Retinal pigment epithelial cell (primary cell): Measurements from ENCODE around the gene PURA.
A peak's percentile ranks its signal among the peaks of the same experiment; 100 is the strongest.

Source experiments
- DNase-seq: peaks from one replicate; pipeline ENCODE4 v3.0.0-alpha.2; 2010; ENCODE audit warnings: low read depth
- H3K4me3 ChIP-seq: 2 replicates; pipeline ENCODE4 v1.5.1; 2011; ENCODE audit warnings: mild to moderate bottlenecking, low read length, control low read depth, moderate library complexity
- CTCF ChIP-seq: conservative IDR thresholded peaks from 2 replicates; pipeline ENCODE4 v1.5.1; 2011; ENCODE audit warnings: low read depth, low read length, control low read depth, inconsistent platforms

The PURA gene

DNA sequence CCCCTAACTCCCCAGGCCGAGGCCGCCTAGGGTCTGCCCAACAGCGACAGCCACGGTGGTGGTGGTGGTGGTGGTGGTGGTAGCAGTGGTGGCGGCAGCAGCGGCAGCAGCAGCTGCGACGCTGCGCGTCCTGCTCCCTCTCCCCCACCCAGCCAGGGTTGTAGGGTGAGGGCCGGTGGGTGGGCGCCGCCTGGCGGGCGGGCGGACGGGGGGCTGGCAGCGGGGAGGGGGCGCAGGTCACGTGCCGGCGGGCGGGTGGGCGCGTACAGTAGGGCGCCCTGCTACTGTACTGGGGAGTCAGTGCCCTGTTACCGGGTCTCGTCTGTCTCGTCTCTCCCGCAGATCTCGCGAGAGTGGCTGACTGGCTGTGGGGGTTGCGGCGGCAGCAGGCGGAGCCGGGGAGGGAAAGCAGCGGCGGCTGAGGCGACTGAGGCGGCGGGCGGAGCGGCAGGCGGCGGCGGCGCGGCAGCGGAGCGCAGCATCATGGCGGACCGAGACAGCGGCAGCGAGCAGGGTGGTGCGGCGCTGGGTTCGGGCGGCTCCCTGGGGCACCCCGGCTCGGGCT, at the start of gene PURA:
Gene PURA, plus strand, starts transcription at position 411 of the 565 bp plus-strand sequence. Its CDS starts 73 bp downstream, at position 484.
- peak; percentile 72 for DNase-seq
- H3K4me3 ChIP-seq = peak within 1 kb of the TSS; percentile 70
- TF ChIP-seq CTCF = no peak

DNA sequence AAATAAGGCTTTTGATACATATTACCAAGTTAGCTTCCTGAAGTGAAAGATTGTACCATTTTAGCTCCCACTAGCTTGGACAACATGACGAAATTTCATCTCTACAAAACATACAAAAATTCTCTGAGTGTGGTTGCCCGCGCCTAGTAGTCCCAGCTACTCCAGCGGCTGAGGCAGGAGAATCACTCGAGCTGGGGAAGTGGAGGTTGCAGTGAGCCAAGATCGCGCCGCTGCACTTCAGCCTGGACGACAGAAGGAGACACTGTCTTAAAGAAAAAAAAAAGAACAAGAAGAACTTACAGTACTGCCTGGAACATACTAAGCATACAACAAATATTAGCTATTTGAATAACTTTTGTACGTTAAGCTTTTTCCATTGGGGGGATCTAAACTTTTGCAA, 41.1 kb upstream of the PURA start:
- TF ChIP-seq CTCF = no peak
- DNase-seq = no peak
- no peak overlapping the region for H3K4me3 ChIP-seq

GRCh38 chr5:140073296-140073695, 40.6 kb upstream of the PURA start:
- H3K4me3 ChIP-seq = no peak overlapping the region
- peak; percentile 42 for TF ChIP-seq CTCF
- DNase-seq = no peak

DNA sequence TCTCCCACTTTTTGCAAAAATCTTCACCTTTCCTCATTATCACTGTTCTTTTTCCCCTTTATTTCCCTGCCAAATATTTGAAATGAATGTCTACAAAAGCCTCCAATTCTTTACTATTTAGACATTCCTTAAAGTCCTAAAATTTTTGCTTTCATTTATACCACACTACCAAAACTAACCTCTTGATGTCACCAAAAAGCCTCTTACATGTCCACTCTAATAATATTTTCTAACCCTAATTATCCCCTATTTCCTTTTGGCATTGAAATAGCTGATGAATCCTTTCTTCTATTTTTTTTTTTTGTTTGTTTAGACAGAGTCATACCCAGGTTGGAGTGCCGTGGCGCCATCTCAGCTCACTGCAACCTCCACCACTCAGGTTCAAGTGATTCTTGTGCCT, 38.5 kb upstream of the PURA start:
- H3K4me3 ChIP-seq = no peak overlapping the region
- DNase-seq = no peak
- TF ChIP-seq CTCF = peak; percentile 26

DNA sequence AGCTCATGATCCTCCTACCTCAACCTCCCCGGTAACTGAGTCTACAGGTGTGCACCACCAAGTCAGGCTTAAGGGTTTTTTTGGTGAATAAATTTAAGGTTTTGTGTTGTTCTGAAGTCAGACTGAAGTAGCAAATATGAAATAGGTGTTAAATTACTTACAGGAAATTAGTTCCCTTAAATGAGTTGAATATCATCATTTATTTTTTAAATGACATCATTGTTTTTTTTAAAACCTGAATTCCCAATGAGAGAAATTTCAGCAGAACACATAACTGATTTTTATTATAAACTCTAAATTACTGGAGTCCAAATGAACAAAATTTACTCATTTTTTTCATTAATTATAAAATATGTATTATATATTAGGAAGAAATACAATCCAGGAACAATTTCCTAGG, 37.8 kb upstream of the PURA start:
- DNase-seq = no peak
- TF ChIP-seq CTCF = no peak

GRCh38 chr5:140076788-140077187, 37.1 kb upstream of the PURA start:
- TF ChIP-seq CTCF = no peak
- no peak overlapping the region for H3K4me3 ChIP-seq
- no peak for DNase-seq

More for the DNA sequence above, 37.8 kb upstream of the PURA start:
- H3K4me3 ChIP-seq = no peak overlapping the region

- no peak for TF ChIP-seq CTCF
- H3K4me3 ChIP-seq = no peak overlapping the region
- DNase-seq = no peak
Measured at GRCh38 chr5:140083120-140083519, 30.8 kb upstream of the PURA start.
